Fibroblast of skin of scalp (primary cell): ENCODE measurements around the gene LPIN1.
"Not testable (repeated sequence)": the region's sequence is repeated elsewhere in the genome, so short reads cannot be mapped to it uniquely, and the experiment has no call there.

Experiments
- DNase-seq: peaks from one replicate; pipeline ENCODE4 v3.0.0-alpha.2; 2013

Gene LPIN1

DNA sequence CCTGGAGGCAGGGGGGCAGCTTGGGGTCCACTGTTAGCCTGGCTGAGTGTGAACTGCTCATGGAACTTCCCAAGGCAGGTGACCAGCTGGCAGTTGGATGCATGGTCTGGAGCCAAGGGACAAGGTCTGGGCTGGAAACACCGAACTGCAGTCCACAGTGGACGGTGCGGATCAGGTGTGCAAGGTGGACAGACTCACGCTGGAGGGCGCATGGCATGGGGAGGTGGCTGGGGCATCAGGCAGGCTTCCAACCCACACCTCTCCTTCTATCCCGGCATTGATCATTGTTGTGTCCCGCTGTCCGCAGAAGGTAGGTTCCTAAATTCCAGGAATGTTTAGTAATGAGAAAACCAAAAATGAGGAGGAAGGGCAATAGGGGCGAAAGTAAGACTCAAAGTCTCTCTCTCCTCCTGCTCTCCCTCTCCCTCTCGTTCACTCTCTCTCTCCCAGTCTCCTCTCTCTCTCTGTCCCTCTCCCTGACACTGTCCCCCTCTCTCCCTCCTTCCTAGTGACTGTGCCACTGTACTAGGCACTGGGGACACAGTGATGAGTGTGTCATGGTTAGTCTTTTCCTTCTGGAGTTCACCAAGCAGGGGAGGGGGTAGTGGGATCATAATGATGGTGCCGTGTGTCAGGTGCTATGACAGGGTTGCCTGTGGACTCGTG, 30.3 kb upstream of the LPIN1 start:
- DNase-seq = no peak

DNA sequence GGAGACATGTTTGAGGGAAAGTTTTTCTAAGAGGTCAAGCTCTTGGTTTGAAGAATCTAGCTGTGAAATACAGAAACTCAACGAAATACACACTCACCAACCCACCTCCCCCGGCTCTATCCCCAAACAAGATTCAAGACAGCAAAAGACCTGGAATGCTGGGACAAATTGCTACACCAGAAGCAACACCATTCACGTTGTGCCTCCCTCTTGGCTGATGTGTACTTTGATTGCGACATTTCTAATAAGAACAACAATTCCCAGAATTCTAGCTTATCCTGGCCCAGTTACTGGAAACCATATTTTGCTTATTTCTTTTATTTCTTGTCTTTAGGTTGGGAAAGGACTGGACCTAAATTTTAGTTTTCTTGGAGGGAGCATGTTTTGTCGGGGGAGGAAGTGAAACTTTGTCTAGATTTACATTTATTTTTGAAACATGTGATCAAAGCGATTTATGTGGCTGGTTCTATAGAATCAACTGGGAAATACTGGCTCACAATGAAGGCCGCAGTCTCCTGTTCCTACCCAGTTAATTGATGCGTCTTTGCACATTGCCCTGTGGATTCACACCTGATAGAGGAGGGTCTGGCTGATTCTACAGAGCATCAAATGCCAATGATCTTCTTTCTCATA, 29.6 kb upstream of the LPIN1 start:
- DNase-seq = peak; percentile 25

DNA sequence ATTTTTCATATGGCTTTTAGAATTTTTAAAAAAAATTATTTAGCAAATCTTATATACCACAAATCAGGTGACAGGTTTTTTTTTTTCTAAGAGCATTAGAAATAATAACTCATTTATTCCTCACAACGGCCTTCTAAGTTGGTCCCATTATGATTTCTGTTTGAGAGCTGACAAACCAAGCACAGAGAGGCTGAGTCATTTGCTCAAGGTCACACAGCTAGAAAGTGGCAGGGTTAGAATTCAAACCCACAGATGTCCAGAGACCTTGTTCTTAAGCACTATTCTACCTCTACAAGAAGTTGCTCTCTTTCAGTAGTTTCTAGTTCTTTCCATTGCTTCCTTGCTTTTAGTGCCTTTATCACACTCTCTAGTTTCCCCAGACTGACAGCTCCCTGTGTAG, 28.8 kb upstream of the LPIN1 start:
- no peak for DNase-seq

DNA sequence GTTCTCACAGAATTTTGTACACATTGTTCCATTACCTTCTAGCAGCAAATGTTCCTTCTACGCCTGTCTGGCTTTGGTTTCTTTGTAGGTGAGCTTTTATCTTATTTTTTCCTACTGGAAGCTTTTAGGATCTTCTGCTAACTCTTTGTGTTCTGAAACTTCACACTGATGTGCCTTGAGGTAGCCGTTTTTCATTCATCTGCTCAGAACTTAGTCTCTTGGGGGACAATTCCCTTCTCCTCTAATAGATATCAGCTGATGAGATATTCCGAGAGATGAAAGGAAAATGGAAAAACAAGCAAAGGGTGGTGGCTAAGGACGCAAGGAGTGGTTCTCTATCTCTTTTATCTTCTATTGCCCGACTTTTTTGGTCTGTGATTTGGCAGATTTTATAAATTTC, 27.8 kb upstream of the LPIN1 start:
- no peak for DNase-seq

DNA sequence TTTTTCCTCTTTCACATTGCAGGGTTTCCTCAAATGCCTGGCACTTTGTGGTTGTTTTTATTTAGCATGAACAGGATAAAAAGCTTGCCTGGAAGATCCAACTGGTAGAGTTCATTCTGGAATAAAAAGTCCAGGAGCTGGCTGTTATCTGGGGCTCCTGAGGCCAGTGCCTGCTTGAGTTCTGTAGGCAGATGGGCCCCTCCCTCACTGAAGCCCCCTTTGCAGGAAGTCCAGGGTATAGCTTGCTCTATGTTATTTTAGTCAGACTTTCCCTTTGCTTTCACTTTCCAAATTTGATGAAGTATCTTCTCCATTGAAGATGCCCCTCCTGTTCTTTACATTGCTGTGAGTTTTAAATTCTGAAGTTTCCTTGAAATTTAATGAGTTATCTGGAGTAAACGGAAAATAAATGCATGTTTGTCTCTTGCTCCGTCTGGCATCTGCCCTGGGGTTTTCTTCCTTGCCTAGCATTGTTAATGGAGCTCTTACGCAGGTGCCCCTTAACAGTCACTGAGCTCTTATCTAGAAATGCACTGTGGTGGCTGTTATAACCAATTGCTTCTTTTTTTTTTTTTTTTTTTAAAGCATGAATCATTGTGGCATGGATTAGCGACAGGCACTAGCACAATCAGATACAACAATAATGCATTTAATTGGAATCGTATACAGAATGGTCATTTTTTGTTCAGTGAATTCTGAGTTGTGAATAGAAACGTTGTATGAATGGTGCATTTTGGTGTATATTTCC, 27.0 kb upstream of the LPIN1 start:
- DNase-seq = no peak

DNA sequence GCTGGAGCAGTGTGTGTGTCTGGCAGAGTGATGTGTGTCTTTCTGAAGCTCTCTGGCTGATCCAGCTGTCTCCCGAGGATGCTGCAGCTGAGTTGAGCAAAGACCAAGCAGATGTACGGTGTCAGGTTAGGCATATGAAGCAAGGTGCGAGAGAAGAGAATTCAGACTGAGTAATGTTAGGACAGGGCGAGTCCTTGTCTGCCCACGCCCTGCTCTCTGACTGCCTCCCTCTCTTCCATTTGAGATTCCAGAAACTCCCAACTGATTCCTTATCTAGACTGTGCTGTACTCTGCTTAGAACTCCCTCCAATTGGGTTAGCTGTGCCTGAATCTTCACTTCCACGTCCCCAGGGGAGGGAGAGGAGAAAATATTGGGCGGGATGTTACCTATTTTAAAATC, 25.7 kb upstream of the LPIN1 start:
- no peak for DNase-seq

DNA sequence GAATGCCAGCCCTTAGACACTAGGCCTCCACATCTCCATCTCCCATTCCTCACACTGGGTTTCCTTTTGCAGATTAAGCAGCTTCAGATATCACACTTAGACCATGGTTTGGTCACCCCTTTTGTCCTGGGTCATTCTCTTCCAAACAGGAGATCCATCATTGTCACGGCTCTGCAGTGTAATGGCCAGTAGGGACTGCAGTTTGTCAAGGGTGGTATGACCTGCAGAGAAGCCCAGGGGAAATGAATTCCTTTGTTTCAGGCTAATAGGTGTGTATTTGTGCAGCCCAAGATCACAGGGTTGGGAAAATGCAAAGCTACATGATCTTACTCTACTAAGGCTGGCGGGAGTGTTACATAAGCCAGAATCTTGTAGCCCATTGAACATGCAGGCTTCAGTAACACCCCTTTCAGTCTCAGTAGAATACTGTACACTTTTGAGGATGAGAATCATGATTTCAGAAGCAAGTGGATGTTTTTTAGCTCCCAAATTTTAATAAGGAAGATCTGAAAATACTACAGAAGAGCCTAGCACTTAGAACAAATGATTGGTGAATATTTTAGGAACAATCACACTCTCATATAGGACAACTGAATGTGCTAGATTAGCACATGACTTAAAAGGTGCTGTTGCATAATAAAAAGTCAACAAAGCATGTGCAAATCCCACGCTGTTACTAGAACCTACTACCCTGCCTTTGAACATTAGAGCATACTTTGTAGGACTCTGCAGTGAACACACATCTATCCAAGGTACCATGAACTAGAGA, 24.0 kb upstream of the LPIN1 start:
- DNase-seq = no peak

DNA sequence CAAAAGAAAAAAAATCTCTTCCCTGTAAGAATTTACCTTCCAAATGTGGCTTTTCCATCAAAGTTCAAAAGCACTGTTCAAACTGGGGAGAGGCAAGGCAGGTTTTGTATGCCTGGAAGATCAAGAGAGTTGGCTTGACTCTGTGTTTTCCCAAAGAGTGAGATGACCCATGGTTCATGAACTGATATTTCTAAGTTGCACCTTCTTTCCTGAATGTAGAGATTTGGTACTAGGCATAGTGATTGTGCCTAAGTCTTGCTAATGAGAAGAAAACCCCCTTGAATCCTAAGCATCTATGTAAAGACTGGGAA, 23.4 kb upstream of the LPIN1 start:
- DNase-seq = no peak

DNA sequence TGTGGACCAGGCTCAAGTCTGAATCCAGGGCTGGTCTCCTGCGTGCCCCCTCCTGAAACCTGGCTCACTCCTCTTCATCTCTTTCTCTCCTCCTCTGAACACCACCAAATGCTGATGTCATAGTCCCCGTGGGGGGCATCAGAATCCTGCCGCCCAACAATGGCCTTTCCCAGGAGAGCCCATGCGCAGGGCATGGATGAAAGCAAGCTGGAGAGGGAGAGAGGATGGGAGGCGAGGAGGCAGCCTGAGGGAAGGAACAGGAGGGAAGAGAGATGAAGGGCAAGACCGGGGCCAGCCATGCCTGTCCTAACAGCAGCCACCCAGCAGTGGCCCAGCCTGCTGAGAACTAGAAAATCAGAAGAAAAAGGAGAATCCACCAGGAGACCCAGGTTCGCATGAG, 22.3 kb upstream of the LPIN1 start:
- no peak for DNase-seq

DNA sequence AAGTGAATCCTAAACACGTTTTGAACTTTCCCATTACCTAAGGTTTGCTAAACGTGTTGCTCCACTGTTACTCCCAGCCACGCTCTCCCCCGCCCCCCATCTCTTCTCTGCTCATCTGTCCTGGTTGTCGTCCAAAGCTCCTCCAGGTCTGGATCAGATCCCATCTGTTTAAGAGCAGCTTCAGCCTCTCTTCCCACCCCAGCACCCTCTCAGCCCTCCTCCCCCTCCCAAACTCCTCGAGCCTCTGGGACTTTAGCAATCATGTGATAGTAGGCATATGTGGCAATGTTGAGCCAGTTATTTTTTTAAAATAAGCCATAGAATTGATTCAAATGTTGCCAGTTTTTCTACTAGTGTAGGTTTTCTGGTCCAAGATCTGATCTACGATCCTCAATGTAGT, 20.0 kb upstream of the LPIN1 start:
- DNase-seq = no peak

DNA sequence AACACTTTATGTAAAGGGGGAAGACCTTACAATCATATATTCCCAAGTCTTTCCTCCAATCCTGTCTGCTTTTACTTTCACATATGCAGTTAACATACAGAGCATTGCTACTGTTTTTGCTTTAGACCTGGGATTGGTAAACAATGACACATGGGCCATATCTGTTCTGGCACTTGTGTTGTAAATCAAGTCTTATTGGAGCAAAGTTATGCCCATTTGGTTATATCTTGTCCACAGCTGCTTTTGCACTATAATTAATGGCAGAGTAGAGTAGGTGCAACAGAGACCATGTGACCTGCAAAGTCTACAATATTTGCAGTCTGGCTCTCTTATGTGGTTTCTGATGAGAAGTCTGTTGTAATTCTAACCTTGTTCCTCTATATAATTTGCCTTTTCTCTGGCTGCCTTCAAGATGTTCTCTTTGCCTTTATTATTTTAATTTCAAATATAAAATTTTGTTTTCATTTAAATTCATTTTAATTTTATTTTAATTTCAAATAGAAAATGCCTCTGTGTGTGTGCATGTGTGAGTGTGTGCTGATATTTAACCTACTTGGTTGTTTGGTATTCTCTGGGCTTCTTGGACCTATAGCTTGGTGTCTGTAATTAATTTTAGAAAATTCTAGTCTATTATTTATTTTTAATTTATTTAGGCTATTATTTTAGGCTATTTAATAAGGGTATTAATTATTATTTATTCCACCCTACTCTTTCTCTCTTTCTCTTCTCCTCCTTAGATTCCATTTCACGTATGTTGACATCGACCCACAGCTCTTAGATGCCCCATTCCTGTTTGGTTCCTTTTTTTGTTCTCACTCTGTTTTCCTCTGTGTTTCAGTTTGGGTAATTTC, 16.8 kb upstream of the LPIN1 start:
- no peak for DNase-seq

DNA sequence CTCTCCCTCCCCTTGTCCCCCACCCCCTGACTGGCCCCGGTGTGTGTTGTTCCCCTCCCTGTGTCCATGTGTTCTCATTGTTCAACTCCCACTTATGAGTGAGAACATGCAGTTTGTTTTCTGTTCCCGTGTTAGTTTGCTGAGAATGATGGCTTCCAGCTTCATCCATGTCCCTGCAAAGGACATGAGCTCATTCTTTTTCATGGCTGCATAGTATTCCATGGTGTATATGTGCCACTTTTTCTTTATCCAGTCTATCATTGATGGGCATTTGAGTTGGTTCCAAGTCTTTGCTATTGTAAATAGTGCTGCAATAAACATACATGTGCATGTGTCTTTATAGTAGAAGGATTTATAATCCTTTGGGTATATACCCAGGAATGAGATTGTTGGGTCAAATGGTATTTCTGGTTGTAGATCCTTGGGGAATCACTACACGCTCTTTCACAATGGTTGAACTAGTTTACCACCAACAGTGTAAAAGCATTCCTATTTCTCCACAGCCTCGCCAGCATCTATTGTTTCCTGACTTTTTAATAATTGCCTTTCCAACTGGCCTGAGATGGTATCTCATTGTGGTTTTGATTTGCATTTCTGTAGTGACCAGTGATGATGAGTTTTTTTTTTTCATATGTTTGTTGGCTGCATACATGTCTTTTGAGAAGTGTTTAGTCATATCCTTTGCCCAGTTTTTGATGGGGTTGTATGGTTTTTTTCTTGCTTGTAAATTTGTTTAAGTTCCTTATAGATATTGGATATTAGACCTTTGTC, 15.0 kb upstream of the LPIN1 start:
- not testable (repeated sequence) for DNase-seq

DNA sequence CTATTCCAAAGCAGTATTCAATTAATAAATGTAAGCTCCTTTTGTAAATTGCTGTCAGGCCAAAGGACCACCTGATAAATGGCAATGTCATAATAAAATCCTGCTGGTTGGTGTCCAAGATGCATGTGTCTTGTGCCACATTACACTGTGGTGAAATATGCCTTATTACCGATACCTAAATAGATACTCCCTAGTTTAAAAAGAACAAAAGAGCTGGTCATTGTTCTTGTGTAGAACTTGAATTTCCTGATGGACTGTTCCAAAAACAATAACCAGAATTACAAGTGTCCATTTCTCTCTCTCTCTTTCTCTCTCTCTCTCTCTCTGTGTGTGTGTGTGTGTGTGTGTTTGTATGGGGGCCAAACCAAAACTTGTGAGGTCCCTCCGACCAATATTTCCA, 13.8 kb upstream of the LPIN1 start:
- no peak for DNase-seq

DNA sequence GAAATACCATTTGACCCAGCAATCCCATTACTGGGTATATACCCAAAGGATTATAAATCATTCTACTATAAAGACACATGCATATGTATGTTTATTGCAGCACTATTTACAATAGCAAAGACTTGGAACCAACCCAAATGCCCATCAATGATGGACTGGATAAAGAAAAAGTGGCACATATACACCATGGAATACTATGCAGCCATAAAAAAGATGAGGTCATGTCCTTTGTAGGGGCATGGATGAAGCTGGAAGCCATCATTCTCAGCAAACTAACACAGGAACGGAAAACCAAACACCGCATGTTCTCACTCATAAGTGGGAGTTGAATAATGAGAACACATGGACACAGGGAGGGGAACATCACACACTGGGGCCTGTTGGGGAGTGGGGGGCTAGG, 8.6 kb upstream of the LPIN1 start:
- not testable (repeated sequence) for DNase-seq

DNA sequence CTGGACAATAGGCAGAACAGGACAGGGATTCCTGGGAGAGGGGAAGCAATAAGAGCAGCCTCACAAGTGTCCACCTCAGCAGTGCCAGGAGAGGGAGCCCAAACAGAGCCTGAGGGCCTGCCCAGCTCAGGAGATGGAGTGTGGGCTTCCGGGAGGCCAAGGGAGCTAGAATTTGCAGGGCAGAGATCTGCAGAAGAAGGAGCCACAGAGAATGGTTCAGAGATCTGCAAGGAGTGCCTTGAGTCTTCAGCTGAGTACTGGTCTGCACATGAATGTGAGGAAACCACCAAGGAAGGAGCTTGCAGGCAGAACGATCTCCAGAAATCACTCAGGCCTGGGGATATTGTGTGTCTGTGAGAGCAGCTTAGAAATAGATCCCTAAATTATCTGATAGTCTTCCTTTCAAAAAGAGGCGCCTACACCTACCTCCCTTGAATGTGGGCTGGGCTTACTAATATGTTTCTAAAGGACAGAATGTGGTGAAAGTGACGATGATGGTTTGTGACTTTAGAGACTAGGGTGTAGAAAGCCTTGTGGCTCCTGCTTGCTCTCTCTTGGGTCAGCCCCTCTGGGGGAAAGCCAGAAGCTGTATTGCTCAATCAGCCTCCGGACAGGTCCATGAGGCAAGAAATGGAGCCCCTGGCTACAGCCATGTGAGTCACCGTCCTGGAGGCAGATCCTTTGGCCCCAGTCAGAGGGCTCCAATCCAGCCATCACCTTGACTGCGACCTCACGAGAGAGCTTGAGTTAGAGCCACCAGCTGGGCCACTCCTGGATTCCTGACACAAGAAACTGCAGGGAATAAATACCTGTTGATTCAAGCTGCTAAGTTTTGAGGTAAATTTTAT, 7.6 kb upstream of the LPIN1 start:
- peak; percentile 63 for DNase-seq

DNA sequence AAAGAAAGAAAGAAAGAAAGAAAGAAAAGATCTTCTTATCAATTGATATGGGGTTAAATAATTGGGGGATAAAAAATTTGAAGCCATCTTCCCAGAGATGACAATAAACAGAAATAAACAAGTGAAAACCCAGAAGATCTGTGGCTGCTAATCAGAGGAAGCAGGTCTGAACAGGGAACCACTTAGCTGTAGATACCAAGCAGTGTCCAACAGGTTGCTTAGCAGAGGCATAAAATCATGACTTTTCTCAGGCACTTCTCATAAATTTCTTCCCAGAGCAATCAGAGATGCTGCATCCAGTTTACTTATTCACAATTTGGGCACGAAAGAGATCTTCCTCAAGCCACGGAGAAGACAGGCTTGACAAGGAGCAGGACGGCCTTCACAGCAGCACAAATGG, 5.7 kb upstream of the LPIN1 start:
- no peak for DNase-seq

DNA sequence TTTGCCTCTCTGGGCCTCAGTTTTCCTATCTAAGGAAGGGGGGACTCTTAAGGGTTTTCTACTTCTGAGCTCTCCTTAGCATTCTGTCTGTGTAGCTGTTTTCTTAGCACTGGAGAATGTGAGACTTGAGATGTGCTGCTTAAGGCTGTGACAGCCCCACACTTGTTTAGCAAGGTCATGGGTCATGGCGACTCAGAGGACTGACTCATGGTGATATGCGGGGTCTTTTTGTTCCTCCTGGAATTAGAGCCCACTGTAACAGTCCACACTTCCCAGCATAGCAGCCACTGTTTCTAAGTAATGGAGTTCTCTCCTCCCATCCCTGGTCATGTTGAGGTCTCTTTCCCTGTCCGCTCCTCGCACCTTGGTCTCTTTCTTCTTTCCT, 4.1 kb upstream of the LPIN1 start:
- no peak for DNase-seq

DNA sequence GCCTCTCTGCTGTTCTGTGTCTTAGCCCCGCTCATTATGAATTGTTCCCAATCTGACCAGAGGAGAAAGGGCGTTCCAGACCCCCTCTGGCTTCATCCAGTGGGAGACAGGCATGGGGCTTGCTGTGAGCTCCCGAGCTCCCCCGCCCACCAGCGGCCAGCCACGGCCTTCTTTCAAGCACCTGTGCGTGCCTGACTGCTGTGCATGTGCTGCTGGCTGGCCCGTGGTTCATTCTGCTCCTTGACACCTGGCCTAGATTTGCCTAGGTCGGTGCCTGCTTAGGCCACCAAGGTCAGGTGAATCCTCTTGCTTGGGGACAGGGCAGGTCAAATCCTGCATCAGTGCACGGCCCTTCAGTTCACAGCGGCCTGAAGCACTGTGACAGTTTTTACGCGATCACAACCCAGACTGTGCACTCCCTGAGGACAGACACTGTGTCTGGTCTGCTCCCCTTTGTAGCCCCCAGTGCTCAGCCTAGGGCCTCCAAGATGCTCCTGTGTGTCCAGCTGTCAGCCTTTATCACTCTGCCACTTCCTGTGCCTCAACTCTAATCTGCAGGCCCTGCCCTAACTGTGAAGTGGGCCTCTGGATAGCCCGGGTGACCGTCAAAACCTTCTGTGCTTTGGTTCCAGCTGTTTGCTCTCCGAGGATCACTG, 3.6 kb upstream of the LPIN1 start:
- no peak for DNase-seq

DNA sequence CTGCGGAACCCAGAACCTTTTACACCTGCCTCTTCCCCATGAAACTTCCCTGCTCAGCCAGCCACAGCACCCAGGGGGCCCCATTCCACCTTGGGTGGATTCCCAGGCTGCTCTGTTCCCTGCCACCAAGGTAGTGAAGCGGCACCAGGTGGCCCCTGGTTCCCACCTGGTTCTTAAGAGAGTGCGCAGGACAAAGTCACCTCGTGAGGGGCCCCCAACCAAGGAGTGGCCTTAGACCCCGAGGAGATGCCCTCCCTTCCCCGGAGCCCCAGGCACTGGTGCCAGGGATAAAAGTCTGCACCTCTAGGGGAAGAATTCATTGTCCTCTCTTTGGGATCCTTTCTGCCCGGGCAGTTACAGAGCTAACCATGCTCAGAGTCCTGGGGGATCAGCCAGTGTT, 3.1 kb upstream of the LPIN1 start:
- no peak for DNase-seq

DNA sequence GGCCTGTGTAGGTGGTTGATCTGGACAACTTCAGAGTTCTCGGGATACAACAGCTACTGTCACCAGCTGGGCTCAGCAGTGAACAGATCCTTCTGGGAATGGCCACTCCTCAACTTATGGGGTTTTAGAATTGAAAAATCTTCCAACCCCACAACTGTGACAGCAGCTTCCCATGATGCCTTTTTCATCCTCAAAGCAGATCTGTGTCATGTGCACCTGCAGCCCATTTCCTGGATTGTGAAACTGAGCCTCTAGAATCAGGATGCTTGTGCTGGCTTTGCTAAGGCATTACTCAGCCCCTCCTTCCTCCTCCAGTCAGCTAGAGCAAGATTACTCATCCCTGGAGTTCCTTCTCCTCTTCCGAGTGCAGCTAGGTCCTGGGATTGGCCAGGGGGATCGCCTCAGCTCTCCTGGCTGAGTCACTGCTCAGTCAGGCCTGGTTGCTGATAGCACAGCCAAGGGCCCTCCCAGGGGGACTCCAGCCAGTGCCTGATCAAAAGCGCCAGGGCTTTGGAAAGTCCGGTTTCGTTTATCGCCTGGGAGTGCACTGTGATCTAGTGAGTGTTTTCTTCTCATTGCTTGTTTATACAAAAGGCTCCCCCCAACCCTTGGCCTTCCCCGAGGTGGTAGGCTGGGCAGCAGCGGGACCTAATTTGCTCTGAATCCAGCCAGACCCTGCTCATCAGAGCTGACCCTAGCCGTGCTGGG, 2.4 kb upstream of the LPIN1 start:
- peak; percentile 99 for DNase-seq
